BJ (cell line): Measurements from ENCODE around the gene CYB5RL. TPM values are rescaled to one million over a fixed set of nuclear protein-coding genes. Genes with fewer than 3 reads are reported as not detected.
"Not testable (repeated sequence)": the region's sequence is repeated elsewhere in the genome, so short reads cannot be mapped to it uniquely, and the experiment has no call there.

Source experiments
- CTCF ChIA-PET: fragments of 350-600 bp; formaldehyde crosslinking; extraction: SDS; loops from one replicate; lab custom pipeline; 2021; ENCODE audit warnings: antibody characterized with exemption, inconsistent platforms; lab: Yijun Ruan, JAX
- POLR2A ChIA-PET: fragments of 300-600 bp; sonication (Branson Sonifier 250); formaldehyde crosslinking; extraction: SDS; loops from one replicate; lab custom pipeline; 2021; ENCODE audit warnings: antibody characterized with exemption; lab: Charles Lee
- DNase-seq: peaks from one replicate; pipeline ENCODE4 v3.0.0-alpha.2; 2011; ENCODE audit warnings: low read depth
- H3K27me3 ChIP-seq: 2 replicates; pipeline ENCODE4 v1.6.0; 2011; ENCODE audit warnings: low read length; ENCODE audit not compliant: control insufficient read depth, insufficient read depth
- H3K36me3 ChIP-seq: 2 replicates; pipeline ENCODE4 v1.5.1; 2011; ENCODE audit warnings: low read length; ENCODE audit not compliant: control insufficient read depth, insufficient read depth
- H3K4me3 ChIP-seq: 2 replicates; pipeline ENCODE4 v1.5.1; 2011; ENCODE audit warnings: low read depth, mild to moderate bottlenecking, control low read depth, low read length
- polyA plus RNA-seq: library from polyadenylated mRNA; depleted of rRNA; stranded (reverse); fragments of >200 nt; gene quantifications from 2 replicates; pipeline ENCODE4 v1.2.3, GENCODE V29; 2011
- TF ChIP-seq, protein P1 (sequence below): IDR thresholded peaks from 2 replicates; pipeline ENCODE4 v1.5.1; 2011; ENCODE audit warnings: low read depth, mild to moderate bottlenecking, control low read depth, inconsistent platforms, low read length, moderate library complexity; ENCODE audit not compliant: insufficient read depth

The CYB5RL gene
- polyA plus RNA-seq, 1 experiment: 4.0 TPM

- peaks cover 26% of the 10 kb centered on the region for H3K36me3 ChIP-seq
- no peak overlapping the region for H3K4me3 ChIP-seq
- no peaks in the 10 kb centered on the region for H3K27me3 ChIP-seq
- POLR2A ChIA-PET: no interaction called here
- TF ChIP-seq, protein P1, sequence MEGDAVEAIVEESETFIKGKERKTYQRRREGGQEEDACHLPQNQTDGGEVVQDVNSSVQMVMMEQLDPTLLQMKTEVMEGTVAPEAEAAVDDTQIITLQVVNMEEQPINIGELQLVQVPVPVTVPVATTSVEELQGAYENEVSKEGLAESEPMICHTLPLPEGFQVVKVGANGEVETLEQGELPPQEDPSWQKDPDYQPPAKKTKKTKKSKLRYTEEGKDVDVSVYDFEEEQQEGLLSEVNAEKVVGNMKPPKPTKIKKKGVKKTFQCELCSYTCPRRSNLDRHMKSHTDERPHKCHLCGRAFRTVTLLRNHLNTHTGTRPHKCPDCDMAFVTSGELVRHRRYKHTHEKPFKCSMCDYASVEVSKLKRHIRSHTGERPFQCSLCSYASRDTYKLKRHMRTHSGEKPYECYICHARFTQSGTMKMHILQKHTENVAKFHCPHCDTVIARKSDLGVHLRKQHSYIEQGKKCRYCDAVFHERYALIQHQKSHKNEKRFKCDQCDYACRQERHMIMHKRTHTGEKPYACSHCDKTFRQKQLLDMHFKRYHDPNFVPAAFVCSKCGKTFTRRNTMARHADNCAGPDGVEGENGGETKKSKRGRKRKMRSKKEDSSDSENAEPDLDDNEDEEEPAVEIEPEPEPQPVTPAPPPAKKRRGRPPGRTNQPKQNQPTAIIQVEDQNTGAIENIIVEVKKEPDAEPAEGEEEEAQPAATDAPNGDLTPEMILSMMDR: no peak
- CTCF ChIA-PET: no interaction called here
- no peak for DNase-seq
These were observed 39.8 kb upstream of the CYB5RL start for GRCh38 chr1:54239631-54240031.

DNA sequence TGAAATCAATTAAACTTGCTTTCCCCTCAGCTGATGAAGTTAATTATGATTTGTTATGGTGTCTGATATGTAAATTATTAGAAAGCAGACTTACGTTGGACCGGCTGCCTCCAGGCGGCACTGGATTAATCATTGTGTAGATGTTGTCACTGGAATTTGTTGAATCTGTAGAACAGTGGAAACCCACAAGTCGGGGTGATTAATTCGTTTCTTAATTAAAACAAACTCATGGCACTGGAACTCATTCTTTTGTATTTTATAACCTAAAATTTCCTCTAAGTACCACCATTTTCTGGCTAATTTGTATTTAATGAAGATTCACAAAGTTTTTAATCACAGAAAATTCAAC lies 39.2 kb upstream of the CYB5RL start:
- no peak overlapping the region for H3K4me3 ChIP-seq
- H3K36me3 ChIP-seq: peaks cover 26% of the 10 kb centered on the region
- CTCF ChIA-PET: no interaction called here
- no peak for DNase-seq
- H3K27me3 ChIP-seq: no peaks in the 10 kb centered on the region
- POLR2A ChIA-PET: no interaction called here
- TF ChIP-seq, protein P1: no peak

DNA sequence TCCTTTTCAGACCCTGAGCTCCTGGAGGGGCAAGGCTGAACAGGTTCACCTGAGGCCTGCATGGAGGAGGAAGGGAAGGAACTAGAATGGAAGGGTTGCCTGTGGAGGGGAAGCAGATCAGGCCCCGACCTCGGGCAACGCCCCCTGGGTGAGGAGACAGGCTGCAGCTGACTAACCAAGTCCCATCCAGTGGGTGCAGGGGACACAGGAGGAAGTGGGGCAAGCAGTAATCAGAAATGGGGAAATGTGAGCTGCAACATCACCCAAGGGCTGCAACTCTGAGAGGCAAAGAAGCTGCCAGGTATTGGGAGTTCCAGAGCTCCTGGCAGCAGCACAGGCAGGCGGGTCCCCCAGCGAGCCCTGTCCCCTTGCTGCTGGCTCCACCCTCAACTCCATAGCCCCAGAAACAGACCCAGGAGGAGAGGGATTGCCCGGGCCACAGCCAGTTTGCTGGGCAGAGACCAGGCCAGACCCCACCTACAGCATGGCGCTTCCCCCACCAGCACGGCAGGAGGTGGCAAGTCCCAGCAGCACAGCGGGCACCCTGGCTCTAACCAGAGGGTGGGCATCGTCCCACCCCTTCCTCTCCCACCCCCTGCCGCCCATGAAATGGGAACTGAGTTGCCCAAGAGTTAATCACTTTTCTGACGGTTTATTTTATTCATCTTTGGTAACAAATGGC lies 38.7 kb upstream of the CYB5RL start:
- Histone ChIP-seq H3K27me3 (no peaks in the 10 kb centered on the region), H3K4me3 (no peak overlapping the region), H3K36me3 (peaks cover 25% of the 10 kb centered on the region)
- ChIA-PET POLR2A (no interaction called here), CTCF (no interaction called here)
- TF ChIP-seq, protein P1: no peak
- DNase-seq: no peak

DNA sequence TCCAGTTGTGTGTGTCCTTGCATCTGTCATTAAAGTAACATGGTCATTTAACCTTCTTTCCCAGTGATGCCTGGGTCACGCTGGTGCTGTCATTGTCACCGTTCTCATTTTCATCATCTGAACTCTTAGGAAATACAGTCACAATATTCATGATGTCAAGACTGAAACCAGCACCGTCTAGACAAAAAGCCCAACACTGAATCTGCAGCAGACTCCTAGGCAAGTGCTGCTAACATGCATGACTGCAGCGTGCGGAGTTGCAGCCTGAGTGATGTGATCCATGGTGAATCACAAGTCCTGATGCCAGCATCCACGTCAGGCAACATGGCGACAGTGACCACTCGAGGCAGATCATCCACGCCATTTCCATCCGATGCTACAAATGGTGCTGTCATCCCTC lies 37.8 kb upstream of the CYB5RL start:
- DNase-seq: no peak
- CTCF ChIA-PET: no interaction called here
- H3K36me3 ChIP-seq: peaks cover 21% of the 10 kb centered on the region

GRCh38 chr1:54234284-54234683 lies 34.5 kb upstream of the CYB5RL start:
- ChIA-PET POLR2A (no interaction called here), CTCF (interaction anchor here (0.6 kb wide), 1 partner anchor 261 kb away, joined by 3 read pairs; no protein-coding TSS in a partner anchor)
- peaks cover 11% of the 10 kb centered on the region for H3K36me3 ChIP-seq
- H3K4me3 ChIP-seq: no peak overlapping the region
- TF ChIP-seq, protein P1: no peak
- H3K27me3 ChIP-seq: no peaks in the 10 kb centered on the region
- DNase-seq: no peak

More for the DNA sequence above, 37.8 kb upstream of the CYB5RL start:
- POLR2A ChIA-PET: no interaction called here
- Histone ChIP-seq H3K4me3 (no peak overlapping the region), H3K27me3 (no peaks in the 10 kb centered on the region)
- TF ChIP-seq, protein P1: no peak

DNA sequence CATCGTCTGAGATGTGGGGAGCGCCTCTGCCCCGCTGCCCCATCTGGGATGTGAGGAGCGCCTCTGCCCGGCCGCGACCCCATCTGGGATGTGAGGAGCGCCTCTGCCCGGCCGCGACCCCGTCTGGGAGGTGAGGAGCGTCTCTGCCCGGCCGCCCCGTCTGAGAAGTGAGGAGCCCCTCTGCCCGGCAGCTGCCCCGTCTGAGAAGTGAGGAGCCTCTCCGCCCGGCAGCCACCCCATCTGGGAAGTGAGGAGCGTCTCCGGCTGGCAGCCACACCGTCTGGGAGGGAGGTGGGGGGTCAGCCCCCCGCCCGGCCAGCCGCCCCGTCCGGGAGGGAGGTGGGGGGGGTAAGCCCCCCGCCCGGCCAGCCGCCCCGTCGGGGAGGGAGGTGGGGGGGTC lies 33.4 kb upstream of the CYB5RL start:
- POLR2A ChIA-PET: not testable (repeated sequence)

More for the DNA sequence above, 33.4 kb upstream of the CYB5RL start:
- DNase-seq, H3K36me3 ChIP-seq, H3K4me3 ChIP-seq, CTCF ChIA-PET, H3K27me3 ChIP-seq: not testable (repeated sequence)
